H7 (cell line): ENCODE results near the gene TWIST1. TPM values are rescaled to one million over a fixed set of nuclear protein-coding genes. Genes with fewer than 3 reads are reported as not detected.
A peak's percentile ranks its signal among the peaks of the same experiment; 100 is the strongest.

Source experiments
- DNase-seq: peaks from one replicate; pipeline ENCODE4 v3.0.0; 2012
- H3K27me3 ChIP-seq: 2 replicates; pipeline ENCODE4 v1.6.0; 2011; ENCODE audit warnings: mild to moderate bottlenecking, low read length; ENCODE audit not compliant: control insufficient read depth, insufficient read depth
- H3K36me3 ChIP-seq: replicated peaks from 2 replicates; pipeline ENCODE4 v1.5.1; 2011; ENCODE audit warnings: low read length; ENCODE audit not compliant: control insufficient read depth, insufficient read depth
- H3K4me3 ChIP-seq: 2 replicates; pipeline ENCODE4 v1.5.1; 2011; ENCODE audit warnings: low read depth, mild to moderate bottlenecking, control low read depth, low read length, moderate library complexity; ENCODE audit not compliant: insufficient read depth
- total RNA-seq: library from RNA; depleted of rRNA; stranded (reverse); fragments of >200 nt; shearing (Covaris generic); gene quantifications from 2 replicates; pipeline ENCODE4 v1.2.3, GENCODE V29; 2014

The TWIST1 gene
- total RNA-seq, 1 experiment from 2014 or later: 2.3 TPM

DNA sequence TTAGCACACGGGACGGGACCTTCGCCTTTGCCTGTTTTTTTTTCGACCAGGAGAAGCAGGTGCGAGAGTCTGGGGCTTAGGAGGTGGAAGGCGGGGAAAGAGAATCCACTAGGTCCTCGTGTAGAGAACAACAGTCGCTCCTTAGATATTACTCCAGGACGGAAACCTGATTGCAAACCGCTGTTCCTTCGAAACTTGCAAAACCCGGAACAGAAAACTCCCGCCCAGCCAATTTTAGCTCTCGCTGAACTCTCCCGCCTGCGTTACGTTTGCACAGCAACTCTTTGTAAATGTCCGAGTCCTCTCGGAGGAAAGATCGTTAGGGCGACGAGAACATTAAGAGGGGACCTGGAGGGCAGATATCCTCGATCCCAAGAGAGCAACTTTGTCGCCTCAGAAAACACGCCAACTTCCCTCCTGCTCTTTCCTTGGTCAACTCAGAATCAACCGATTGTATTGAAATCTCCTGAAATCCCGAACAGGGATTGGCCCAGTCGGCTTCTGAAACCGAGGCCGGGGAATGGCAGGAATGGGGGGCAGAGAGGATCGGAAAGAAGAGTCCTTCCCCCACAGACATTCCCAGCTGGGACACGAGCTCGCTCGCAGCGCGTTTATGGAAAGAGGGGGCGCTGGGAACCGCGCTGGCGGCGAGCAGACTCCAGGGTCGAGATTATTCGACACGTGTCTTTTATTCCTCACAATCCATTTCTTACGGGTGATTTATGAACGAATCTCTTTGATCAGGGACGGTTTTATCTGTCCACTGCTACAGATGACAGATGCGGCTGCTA lies 9.9 kb downstream of the TWIST1 start:
- Histone ChIP-seq H3K27me3 (peaks cover 96% of the 10 kb centered on the region), H3K36me3 (no peaks in the 10 kb centered on the region)
- peak; percentile 63 for DNase-seq

DNA sequence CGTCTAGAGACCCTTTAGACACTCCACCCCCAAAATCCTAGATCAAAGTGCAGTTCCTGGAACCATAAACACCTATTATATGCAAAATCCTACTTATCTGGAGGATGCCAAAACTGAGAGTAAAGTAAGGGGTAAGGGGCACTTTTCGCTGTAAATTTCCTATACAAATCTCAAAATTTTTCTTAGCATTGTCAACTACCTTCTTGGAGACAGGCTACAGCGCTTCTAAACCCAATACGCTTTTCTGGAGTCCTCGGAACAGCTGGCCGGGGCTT lies 10.4 kb downstream of the TWIST1 start:
- H3K36me3 ChIP-seq: no peaks in the 10 kb centered on the region
- H3K4me3 ChIP-seq: 0 out of 2 replicates have a peak overlapping the region, but pooled peaks have one; percentile 32
- H3K27me3 ChIP-seq: peaks cover 90% of the 10 kb centered on the region
- no peak for DNase-seq

More for the DNA sequence above, 9.9 kb downstream of the TWIST1 start:
- H3K4me3 ChIP-seq: peak overlapping the region; percentile 32

DNA sequence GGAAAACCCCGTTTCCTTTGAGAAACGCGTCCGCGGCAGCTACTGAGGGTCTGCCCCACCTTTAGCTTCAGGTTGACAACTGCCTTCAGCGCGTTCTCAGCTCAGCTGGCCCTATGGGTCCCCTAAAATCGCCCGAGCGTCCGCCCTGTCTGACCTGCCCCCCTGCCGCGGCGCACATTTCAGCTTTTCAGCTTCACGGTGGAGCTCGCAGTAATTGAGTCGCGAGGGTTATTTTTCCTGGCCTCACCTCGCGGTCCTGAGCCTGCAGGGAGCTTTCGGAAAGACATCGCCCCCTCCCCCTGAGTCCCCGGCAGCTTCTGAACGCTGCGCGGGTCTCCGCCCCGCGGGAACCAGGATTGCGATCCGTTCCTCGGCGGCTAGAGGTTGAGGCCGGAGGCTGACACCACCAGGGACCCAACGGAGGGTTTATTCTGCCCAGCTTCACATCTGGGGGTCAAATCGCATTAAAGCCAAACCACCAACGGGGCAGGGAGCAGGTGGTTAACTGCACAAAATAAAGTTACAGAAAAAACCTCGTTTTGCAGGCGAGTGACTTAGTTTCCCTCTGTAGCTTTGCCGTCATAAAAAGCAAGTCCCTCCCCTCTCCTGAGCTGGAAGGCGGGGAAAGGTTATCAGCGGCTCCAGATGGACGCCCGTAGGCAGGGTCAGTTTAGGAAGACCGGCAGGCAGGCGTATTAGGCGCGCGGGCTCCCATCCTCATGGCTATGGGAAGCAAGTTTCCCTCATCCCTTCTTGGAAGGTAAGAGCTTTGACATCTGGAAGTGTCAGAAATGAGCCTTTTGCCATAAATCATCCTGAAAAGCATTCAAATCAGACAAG lies 11.0 kb downstream of the TWIST1 start:
- Histone ChIP-seq H3K4me3 (peak overlapping the region; percentile 27), H3K36me3 (no peaks in the 10 kb centered on the region), H3K27me3 (peaks cover 88% of the 10 kb centered on the region)
- peak; percentile 63 for DNase-seq

DNA sequence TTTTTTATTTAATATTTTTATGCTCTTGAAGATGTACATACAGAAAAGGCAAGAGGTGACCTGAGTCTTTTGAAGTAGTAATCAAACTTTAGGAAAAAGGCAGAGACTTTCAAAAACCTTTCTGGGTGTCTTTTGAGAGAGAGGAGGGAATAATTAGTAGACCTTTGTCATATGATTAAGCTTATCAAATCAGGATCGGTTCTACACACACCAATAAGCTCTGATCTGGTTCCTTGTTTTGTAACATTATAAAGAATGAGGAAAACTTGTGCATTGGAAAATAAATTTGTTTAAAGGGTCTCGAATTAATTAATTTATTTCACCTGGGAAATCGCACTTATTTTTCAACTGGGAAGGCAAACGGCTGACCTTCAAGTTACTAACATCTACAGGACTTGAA lies 11.9 kb downstream of the TWIST1 start:
- no peak for DNase-seq
- peaks cover 79% of the 10 kb centered on the region for H3K27me3 ChIP-seq
- H3K36me3 ChIP-seq: no peaks in the 10 kb centered on the region
- H3K4me3 ChIP-seq: no peak overlapping the region

- Histone ChIP-seq H3K36me3 (no peaks in the 10 kb centered on the region), H3K27me3 (peaks cover 71% of the 10 kb centered on the region), H3K4me3 (no peak overlapping the region)
- no peak for DNase-seq
Measured at GRCh38 chr7:19104811-19105210, 12.6 kb downstream of the TWIST1 start.

GRCh38 chr7:19102884-19103283 lies 14.6 kb downstream of the TWIST1 start:
- peaks cover 52% of the 10 kb centered on the region for H3K27me3 ChIP-seq
- H3K36me3 ChIP-seq: no peaks in the 10 kb centered on the region
- DNase-seq: no peak
- no peak overlapping the region for H3K4me3 ChIP-seq

GRCh38 chr7:19101909-19102308 lies 15.5 kb downstream of the TWIST1 start:
- DNase-seq: no peak
- Histone ChIP-seq H3K27me3 (peaks cover 42% of the 10 kb centered on the region), H3K36me3 (no peaks in the 10 kb centered on the region), H3K4me3 (no peak overlapping the region)

GRCh38 chr7:19101472-19101871 lies 16.0 kb downstream of the TWIST1 start:
- H3K27me3 ChIP-seq: peaks cover 38% of the 10 kb centered on the region
- no peaks in the 10 kb centered on the region for H3K36me3 ChIP-seq
- DNase-seq: no peak
- no peak overlapping the region for H3K4me3 ChIP-seq

- DNase-seq: no peak
- no peak overlapping the region for H3K4me3 ChIP-seq
- H3K27me3 ChIP-seq: peaks cover 22% of the 10 kb centered on the region
- no peaks in the 10 kb centered on the region for H3K36me3 ChIP-seq
Measured at GRCh38 chr7:19099924-19100323, 17.5 kb downstream of the TWIST1 start.

DNA sequence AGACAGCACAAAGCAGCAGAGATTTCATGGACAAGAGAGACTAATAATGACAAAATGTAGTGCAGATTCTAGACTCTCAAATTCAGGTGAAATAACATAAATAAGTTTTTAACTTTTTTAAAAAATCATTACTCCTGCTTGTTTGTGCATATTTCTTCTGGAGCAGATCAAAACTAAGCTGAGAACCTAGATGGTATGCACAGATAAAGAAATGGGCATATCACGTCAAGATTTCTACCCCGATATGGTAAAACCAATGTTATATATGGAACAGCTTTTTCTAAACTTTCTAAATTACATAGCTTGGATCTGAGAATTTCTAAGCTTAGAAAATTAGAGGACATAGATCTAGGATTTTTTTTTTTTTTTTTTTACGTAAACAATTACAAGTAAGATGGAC lies 18.2 kb downstream of the TWIST1 start:
- H3K27me3 ChIP-seq: peaks cover 15% of the 10 kb centered on the region
- H3K4me3 ChIP-seq: no peak overlapping the region
- DNase-seq: no peak
- no peaks in the 10 kb centered on the region for H3K36me3 ChIP-seq

GRCh38 chr7:19098510-19098909 lies 18.9 kb downstream of the TWIST1 start:
- H3K36me3 ChIP-seq: no peaks in the 10 kb centered on the region
- peaks cover 11% of the 10 kb centered on the region for H3K27me3 ChIP-seq
- DNase-seq: no peak
- H3K4me3 ChIP-seq: no peak overlapping the region

GRCh38 chr7:19097165-19098055 lies 20.0 kb downstream of the TWIST1 start:
- no peaks in the 10 kb centered on the region for H3K36me3 ChIP-seq
- H3K27me3 ChIP-seq: peaks cover 3% of the 10 kb centered on the region; the same call in 1 of the 2 replicates
- no peak for DNase-seq
- H3K4me3 ChIP-seq: no peak overlapping the region

DNA sequence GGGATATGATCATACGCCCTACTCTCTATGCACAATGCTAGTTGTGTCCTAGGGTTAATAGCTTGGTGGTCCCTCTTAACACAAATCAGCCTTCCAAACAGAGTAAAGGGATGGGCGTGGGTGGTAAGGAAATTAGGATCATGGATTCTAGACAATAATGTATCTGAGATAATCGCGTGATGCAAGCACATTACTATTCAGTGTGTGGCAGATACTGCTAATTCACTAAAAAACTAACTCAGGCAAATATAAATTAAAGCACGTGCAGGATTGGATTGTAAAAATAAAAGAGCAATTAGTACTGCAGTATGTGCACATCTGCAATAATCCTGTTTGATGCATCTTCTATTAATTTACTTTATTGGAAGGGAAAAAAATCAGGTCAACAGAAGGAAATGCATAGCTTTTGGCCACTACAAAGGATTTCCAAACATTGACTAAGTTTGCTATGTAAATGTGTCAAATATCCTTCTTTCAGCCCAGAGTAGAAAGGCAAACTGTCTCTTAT lies 22.0 kb downstream of the TWIST1 start:
- Histone ChIP-seq H3K27me3 (no peaks in the 10 kb centered on the region), H3K36me3 (no peaks in the 10 kb centered on the region), H3K4me3 (no peak overlapping the region)
- no peak for DNase-seq

DNA sequence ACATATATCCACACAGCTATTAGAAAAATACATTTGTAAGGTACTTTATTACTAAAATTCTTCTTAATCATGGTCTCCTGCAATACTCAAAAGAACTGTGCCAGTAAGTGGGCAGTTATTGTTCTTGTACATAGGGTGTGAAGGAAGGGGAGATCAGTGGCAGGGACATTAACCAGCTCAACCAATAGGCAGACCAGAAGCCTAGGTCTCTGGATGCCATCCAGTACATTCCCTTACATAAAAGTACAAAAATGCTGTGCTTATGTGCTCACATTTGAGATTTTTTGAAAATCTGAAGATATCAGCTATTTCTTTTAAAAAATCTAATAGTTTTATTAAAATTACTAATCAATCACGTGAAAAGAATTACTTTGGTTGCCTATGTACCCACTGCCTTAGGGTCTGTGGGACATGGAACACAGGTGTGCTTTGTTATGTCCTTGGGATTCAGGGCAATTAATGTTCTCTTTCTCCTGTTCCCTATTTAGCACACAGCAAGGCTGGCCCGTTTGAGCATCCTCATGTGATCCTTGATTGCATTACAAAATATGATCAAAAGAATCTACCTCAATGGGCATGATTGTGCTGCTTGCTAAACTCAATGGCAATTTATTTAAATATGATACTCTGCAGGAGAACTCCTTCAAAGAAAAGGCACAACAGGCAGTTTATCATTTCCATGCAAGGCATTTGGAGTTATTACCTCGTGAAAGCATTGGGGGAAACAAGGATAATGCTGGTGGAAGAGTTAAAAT lies 22.7 kb downstream of the TWIST1 start:
- Histone ChIP-seq H3K27me3 (no peaks in the 10 kb centered on the region), H3K4me3 (no peak overlapping the region), H3K36me3 (no peaks in the 10 kb centered on the region)
- DNase-seq: no peak
